Neuronal stem cell (in vitro differentiated cells): ENCODE data around the gene CTSE.

Experiments used
- DNase-seq: peaks from one replicate; pipeline ENCODE4 v3.0.0-alpha.2; 2013; ENCODE audit warnings: low spot score
- H2AFZ ChIP-seq: one replicate; pipeline ENCODE4 v1.6.1; 2013; ENCODE audit warnings: mild to moderate bottlenecking, low read length, inconsistent platforms
- H2AK5ac ChIP-seq: 2 replicates; pipeline ENCODE4 v1.6.1; 2013; ENCODE audit warnings: low read depth, mild to moderate bottlenecking, inconsistent platforms, low read length, moderate library complexity, mixed read lengths
- H2BK120ac ChIP-seq: 2 replicates; pipeline ENCODE4 v1.6.1; 2013; ENCODE audit warnings: low read depth, mild to moderate bottlenecking, inconsistent platforms, low read length, moderate library complexity, mixed read lengths
- H2BK12ac ChIP-seq: one replicate; pipeline ENCODE4 v1.6.1; 2013; ENCODE audit warnings: low read length, inconsistent platforms
- H2BK15ac ChIP-seq: 2 replicates; pipeline ENCODE4 v1.6.1; 2013; ENCODE audit warnings: mild to moderate bottlenecking, low read length, inconsistent platforms, mixed read lengths
- H2BK5ac ChIP-seq: one replicate; pipeline ENCODE4 v1.6.1; 2013; ENCODE audit warnings: inconsistent platforms, mild to moderate bottlenecking, low read length, moderate library complexity
- H3K14ac ChIP-seq: one replicate; pipeline ENCODE4 v1.6.1; 2013; ENCODE audit warnings: low read length, inconsistent platforms
- H3K18ac ChIP-seq: 2 replicates; pipeline ENCODE4 v1.6.1; 2013; ENCODE audit warnings: low read length, inconsistent platforms
- H3K23ac ChIP-seq: 2 replicates; pipeline ENCODE4 v1.6.1; 2013; ENCODE audit warnings: low read depth, mild to moderate bottlenecking, mixed read lengths, low read length, inconsistent platforms; ENCODE audit not compliant: poor library complexity
- H3K27ac ChIP-seq: replicated peaks from 3 replicates; pipeline ENCODE4 v1.5.1; 2013; ENCODE audit warnings: low read length, inconsistent platforms
- H3K27me3 ChIP-seq, 3 experiments: 2 replicates each; pipeline ENCODE4 v1.6.1; 2013; ENCODE audit warnings: low read length in 3 of 3, mild to moderate bottlenecking in 2 of 3, inconsistent platforms in 1 of 3, low read depth in 1 of 3, mixed read lengths in 1 of 3, moderate library complexity in 1 of 3; ENCODE audit not compliant: control insufficient read depth in 3 of 3, insufficient read depth in 3 of 3
- H3K36me3 ChIP-seq, 2 donors: replicated peaks in 1 of 2; 2 replicates each; pipeline ENCODE4 v1.6.1; 2013; ENCODE audit warnings: low read length in 2 of 2; ENCODE audit not compliant: control insufficient read depth in 2 of 2, insufficient read depth in 2 of 2
- H3K4ac ChIP-seq: 2 replicates; pipeline ENCODE4 v1.6.1; 2013; ENCODE audit warnings: inconsistent platforms, mild to moderate bottlenecking, low read length, moderate library complexity
- H3K4me1 ChIP-seq, 2 donors: 1 replicate in 1 of 2; 2 replicates in 1 of 2; pipeline ENCODE4 v1.6.1; 2013; ENCODE audit warnings: low read length in 2 of 2, low read depth in 1 of 2; ENCODE audit not compliant: control insufficient read depth in 2 of 2, insufficient read depth in 1 of 2
- H3K4me2 ChIP-seq: one replicate; pipeline ENCODE4 v1.6.1; 2013; ENCODE audit warnings: mild to moderate bottlenecking, low read length, inconsistent platforms; ENCODE audit not compliant: insufficient read depth, poor library complexity, severe bottlenecking
- H3K4me3 ChIP-seq, 2 donors: 2 replicates each; pipeline ENCODE4 v1.5.1; 2013; ENCODE audit warnings: low read length in 2 of 2, mild to moderate bottlenecking in 2 of 2, inconsistent platforms in 1 of 2, moderate library complexity in 1 of 2
- H3K79me1 ChIP-seq: one replicate; pipeline ENCODE4 v1.6.1; 2013; ENCODE audit warnings: low read depth, mild to moderate bottlenecking, inconsistent platforms, low read length, moderate library complexity
- H3K9ac ChIP-seq: one replicate; pipeline ENCODE4 v1.6.1; 2013; ENCODE audit warnings: mild to moderate bottlenecking, low read depth, low read length, inconsistent platforms; ENCODE audit not compliant: poor library complexity
- H3K9me3 ChIP-seq, 2 donors: replicated peaks in 1 of 2; 2 replicates each; pipeline versions ENCODE3 to v1.6.1; 2013; ENCODE audit warnings: low read length in 2 of 2, mild to moderate bottlenecking in 2 of 2, inconsistent platforms in 1 of 2, low read depth in 1 of 2, mixed read lengths in 1 of 2, moderate library complexity in 1 of 2; ENCODE audit not compliant: control insufficient read depth in 2 of 2, insufficient read depth in 1 of 2
- H4K8ac ChIP-seq: one replicate; pipeline ENCODE4 v1.6.1; 2013; ENCODE audit warnings: low read depth, mild to moderate bottlenecking, inconsistent platforms, low read length, moderate library complexity
- H4K91ac ChIP-seq: one replicate; pipeline ENCODE4 v1.6.1; 2013; ENCODE audit warnings: low read length, low read depth, mild to moderate bottlenecking, inconsistent platforms; ENCODE audit not compliant: poor library complexity
- WGBS, 2 donors: extraction: QIAGEN DNeasy Blood & Tissue Kit; methylation state at CpG; one replicate each; pipeline ENCODE4 v1.1.7; 2013; ENCODE audit warnings: missing lambda C conversion rate in 2 of 2, mixed read lengths in 1 of 2; ENCODE audit not compliant: insufficient read length in 2 of 2, insufficient replicate concordance in 1 of 2; ENCODE audit errors: extremely low coverage in 2 of 2; 5-methylcytosine and 5-hydroxymethylcytosine counted together

Gene CTSE

GRCh38 chr1:205963352-205964155 is 60.1 kb downstream of the CTSE start:
- H2AFZ ChIP-seq = no peak overlapping the region
- H3K4me2 ChIP-seq = no peak overlapping the region
- DNase-seq = no peak
- no peak overlapping the region for H2BK12ac ChIP-seq
- H4K91ac ChIP-seq = no peak overlapping the region
- H3K4me3 ChIP-seq = no peak overlapping the region
- no peak overlapping the region for H3K14ac ChIP-seq
- H3K4ac ChIP-seq = no peak overlapping the region
- no CpG with 5 or more reads among the region's 16 CpGs for WGBS, 2 donors
- H3K18ac ChIP-seq = no peak overlapping the region
- no peaks in the 10 kb centered on the region for H3K36me3 ChIP-seq
- no peaks in the 10 kb centered on the region for H3K9me3 ChIP-seq
- H3K4me1 ChIP-seq = peaks cover 6 to 21% of the 10 kb centered on the region in 2 donors
- H3K9ac ChIP-seq = peak overlapping the region; percentile 47
- no peak overlapping the region for H3K23ac ChIP-seq
- H2AK5ac ChIP-seq = no peak overlapping the region
- H3K27me3 ChIP-seq = peaks cover 0 to 17% (median 0%) of the 10 kb centered on the region in 3 experiments
- peak overlapping the region; percentile 34 for H2BK15ac ChIP-seq
- H3K27ac ChIP-seq = no peak overlapping the region
- peak overlapping the region; percentile 17 for H4K8ac ChIP-seq
- H2BK5ac ChIP-seq = no peak overlapping the region
- H3K79me1 ChIP-seq = no peaks in the 10 kb centered on the region
- H2BK120ac ChIP-seq = no peak overlapping the region

DNA sequence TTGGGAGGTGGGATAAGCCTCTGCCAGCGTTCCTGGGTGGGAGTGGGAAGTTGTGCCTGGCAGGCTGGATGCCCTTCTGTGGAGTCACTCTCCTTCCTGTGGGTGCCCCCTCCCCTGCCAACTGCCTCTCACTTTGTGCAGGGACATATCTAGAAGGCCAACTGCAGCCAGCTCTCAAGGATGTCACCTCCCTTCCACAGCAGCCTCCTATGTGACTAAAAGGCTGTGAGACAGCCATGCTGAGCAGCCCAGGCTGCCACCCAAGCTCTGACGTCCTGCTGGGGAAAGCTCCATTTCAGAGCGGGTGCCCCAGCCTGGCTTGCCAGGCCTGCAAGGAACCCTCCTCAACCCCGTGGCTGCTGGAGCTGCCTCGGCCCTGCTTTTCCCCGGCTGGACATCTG is 60.9 kb downstream of the CTSE start:
- H4K91ac ChIP-seq = no peak overlapping the region
- WGBS, 2 donors = no CpG with 5 or more reads among the region's 6 CpGs
- peak overlapping the region; percentile 76 for H3K14ac ChIP-seq
- H2AFZ ChIP-seq = no peak overlapping the region
- no peak overlapping the region for H2BK5ac ChIP-seq
- H2BK120ac ChIP-seq = no peak overlapping the region
- no peak overlapping the region for H4K8ac ChIP-seq
- H3K4ac ChIP-seq = no peak overlapping the region
- no peak for DNase-seq
- peak overlapping the region; percentile 52 for H2BK12ac ChIP-seq
- no peak overlapping the region for H3K9ac ChIP-seq
- H3K4me2 ChIP-seq = no peak overlapping the region
- H3K79me1 ChIP-seq = no peaks in the 10 kb centered on the region
- no peak overlapping the region for H2BK15ac ChIP-seq
- H3K27me3 ChIP-seq = peaks cover 0 to 17% (median 0%) of the 10 kb centered on the region in 3 experiments
- H3K9me3 ChIP-seq = no peaks in the 10 kb centered on the region
- peak overlapping the region; percentile 11 for H3K23ac ChIP-seq
- H3K4me1 ChIP-seq = peaks cover 6 to 21% of the 10 kb centered on the region in 2 donors
- no peak overlapping the region for H3K27ac ChIP-seq
- no peaks in the 10 kb centered on the region for H3K36me3 ChIP-seq
- H2AK5ac ChIP-seq = no peak overlapping the region
- peak overlapping the region; percentile 74 for H3K18ac ChIP-seq
- H3K4me3 ChIP-seq = no peak overlapping the region

GRCh38 chr1:205961991-205962820 is 61.5 kb downstream of the CTSE start:
- no peak overlapping the region for H3K4ac ChIP-seq
- no peak overlapping the region for H3K14ac ChIP-seq
- H3K4me2 ChIP-seq = no peak overlapping the region
- H2AFZ ChIP-seq = no peak overlapping the region
- H3K23ac ChIP-seq = peak overlapping the region; percentile 11
- no peak overlapping the region for H2BK15ac ChIP-seq
- H2AK5ac ChIP-seq = no peak overlapping the region
- no peak overlapping the region for H2BK5ac ChIP-seq
- H3K18ac ChIP-seq = no peak overlapping the region
- no peak for DNase-seq
- no peak overlapping the region for H4K8ac ChIP-seq
- H3K79me1 ChIP-seq = no peaks in the 10 kb centered on the region
- no CpG with 5 or more reads among the region's 9 CpGs for WGBS, 2 donors
- no peak overlapping the region for H3K4me3 ChIP-seq
- no peak overlapping the region for H2BK12ac ChIP-seq
- no peaks in the 10 kb centered on the region for H3K9me3 ChIP-seq
- peaks cover 6 to 21% of the 10 kb centered on the region in 2 donors for H3K4me1 ChIP-seq
- H3K27ac ChIP-seq = no peak overlapping the region
- H3K27me3 ChIP-seq = peaks cover 0 to 16% (median 0%) of the 10 kb centered on the region in 3 experiments
- no peak overlapping the region for H4K91ac ChIP-seq
- H3K36me3 ChIP-seq = no peaks in the 10 kb centered on the region
- H2BK120ac ChIP-seq = no peak overlapping the region
- no peak overlapping the region for H3K9ac ChIP-seq

DNA sequence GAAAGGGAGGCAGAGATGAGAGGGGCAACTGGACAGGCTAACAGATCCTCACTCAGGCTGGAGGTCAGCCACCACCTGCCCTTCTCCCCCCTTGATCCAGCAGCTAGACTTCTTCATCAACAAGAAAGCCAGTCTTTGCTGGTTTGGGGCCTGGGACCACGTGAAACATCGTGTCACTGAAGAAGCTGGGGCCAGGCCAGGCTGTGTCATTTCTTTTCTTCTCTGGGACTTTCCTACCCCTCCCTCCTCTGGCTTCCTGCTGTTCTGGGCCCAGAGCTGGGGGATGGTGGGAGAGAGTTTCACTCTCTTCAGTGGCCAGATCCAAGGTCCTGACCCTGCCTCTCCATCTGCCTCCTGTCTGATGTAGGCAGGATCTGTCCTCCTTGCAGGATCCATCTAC is 62.3 kb downstream of the CTSE start:
- H2BK5ac ChIP-seq = no peak overlapping the region
- H3K4me3 ChIP-seq = no peak overlapping the region
- no peak for DNase-seq
- H3K27me3 ChIP-seq = peaks cover 0 to 21% (median 0%) of the 10 kb centered on the region in 3 experiments
- no peak overlapping the region for H3K4me2 ChIP-seq
- H3K4ac ChIP-seq = no peak overlapping the region
- no peaks in the 10 kb centered on the region for H3K9me3 ChIP-seq
- H2BK120ac ChIP-seq = no peak overlapping the region
- peak overlapping the region; percentile 22 for H2AFZ ChIP-seq
- H4K8ac ChIP-seq = no peak overlapping the region
- no peak overlapping the region for H3K27ac ChIP-seq
- no CpG with 5 or more reads among the region's 2 CpGs for WGBS, 2 donors
- H4K91ac ChIP-seq = no peak overlapping the region
- H3K18ac ChIP-seq = peak overlapping the region; percentile 70
- no peak overlapping the region for H2BK15ac ChIP-seq
- H3K9ac ChIP-seq = no peak overlapping the region
- no peak overlapping the region for H3K23ac ChIP-seq
- peaks cover 6 to 21% of the 10 kb centered on the region in 2 donors for H3K4me1 ChIP-seq
- no peak overlapping the region for H3K14ac ChIP-seq
- no peaks in the 10 kb centered on the region for H3K79me1 ChIP-seq
- H2BK12ac ChIP-seq = no peak overlapping the region
- H2AK5ac ChIP-seq = peak overlapping the region; percentile 8
- H3K36me3 ChIP-seq = no peaks in the 10 kb centered on the region
